ENCODE data around the gene SLC39A1.
"Not testable (repeated sequence)": the region's sequence is repeated elsewhere in the genome, so short reads cannot be mapped to it uniquely, and the experiment has no call there.

Gene SLC39A1

DNA sequence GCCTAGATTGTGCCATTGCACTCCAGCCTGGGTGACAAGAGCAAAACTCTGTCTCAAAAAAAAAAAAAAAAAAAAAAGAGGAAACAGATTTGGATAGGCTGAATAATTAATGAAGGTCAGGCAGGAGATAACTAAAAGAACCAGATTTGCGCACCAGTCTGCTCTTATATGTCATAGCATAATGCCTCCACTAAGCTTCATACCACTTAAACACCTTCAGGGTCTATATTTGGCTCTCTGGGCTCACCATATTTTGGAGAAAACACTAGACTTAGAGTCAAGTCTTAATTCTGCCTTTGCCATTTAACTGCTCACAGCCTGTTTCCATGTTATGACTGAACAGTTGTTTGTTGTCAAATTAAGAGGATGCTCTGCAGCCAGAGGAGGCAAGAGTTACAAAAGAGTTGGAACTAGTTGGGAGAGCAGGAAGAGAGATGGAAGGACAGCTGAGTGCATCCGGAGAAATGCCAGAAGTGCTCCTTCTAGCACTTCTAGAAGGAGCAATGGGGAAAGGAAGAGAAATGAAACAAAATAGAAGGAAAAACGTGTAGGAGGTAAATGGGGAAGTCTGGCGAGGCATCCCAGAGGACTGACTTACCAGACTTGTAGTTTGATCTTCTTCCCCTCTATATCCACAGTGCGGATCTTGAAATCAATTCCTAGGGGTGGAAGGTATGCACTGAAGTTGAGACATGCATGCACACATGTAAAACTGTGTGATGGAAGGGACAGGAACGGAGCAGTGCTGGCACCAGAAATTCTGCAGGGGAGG is 21.0 kb upstream of the SLC39A1 start:
- Mint-ChIP-seq H3K9me3 (ENCODE audit: low read depth) (no peaks in the 10 kb centered on the region), H3K36me3 (no peaks in the 10 kb centered on the region), H3K27me3 (no peaks in the 10 kb centered on the region), H3K27ac (peak overlapping the region; percentile 58), H3K4me1 (ENCODE audit: low read depth) (peaks cover 30% of the 10 kb centered on the region), H3K4me3 (peak overlapping the region; percentile 8)

DNA sequence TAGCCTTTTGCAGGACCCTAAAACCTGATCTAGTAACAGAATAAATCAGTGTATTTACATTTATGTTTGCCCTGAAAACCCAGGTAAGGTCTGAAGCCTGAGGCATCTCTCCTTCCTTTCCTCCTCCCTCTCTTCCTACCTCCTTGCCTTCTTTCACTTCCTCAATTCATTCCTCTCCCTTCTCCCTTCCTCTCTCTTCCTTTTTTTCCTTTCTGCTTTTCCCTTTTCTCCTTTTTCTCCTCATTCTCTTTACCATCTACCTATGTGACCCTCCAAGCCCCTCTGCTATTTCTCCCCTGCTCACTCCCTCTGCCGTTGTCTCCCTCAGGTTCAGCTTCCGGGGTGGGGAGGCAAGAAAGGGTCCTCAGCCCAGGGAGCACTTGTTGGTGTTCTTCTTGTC is 18.4 kb upstream of the SLC39A1 start:
- H3K27me3 Mint-ChIP-seq; H3K4me3 Mint-ChIP-seq; H3K36me3 Mint-ChIP-seq; H3K27ac Mint-ChIP-seq; H3K9me3 Mint-ChIP-seq (ENCODE audit: low read depth): not testable (repeated sequence)
- H3K4me1 Mint-ChIP-seq (ENCODE audit: low read depth), result peaks cover 39% of the 10 kb centered on the region

DNA sequence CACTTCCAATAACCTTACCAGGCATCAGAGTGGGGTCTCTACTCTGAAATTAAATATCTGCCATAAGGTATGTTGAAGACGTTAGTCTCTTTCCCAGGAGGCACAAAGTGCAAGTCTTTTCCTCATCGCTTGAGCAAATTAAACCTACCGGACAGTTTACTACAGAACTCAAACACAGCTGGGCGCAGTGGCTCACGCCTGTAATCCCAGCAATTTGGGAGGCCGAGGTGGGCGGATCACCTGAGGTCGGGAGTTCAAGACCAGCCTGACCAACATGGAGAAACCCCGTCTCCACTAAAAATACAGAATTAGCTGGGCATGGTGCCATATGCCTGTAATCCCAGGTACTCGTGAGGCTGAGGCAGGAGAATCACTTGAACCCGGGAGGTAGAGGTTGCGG is 15.8 kb upstream of the SLC39A1 start:
- Mint-ChIP-seq H3K4me3 (peak overlapping the region; percentile 97), H3K27ac (peak overlapping the region; percentile 96), H3K4me1 (ENCODE audit: low read depth) (peaks cover 33% of the 10 kb centered on the region)
- not testable (repeated sequence) for H3K9me3 Mint-ChIP-seq (ENCODE audit: low read depth); H3K36me3 Mint-ChIP-seq; H3K27me3 Mint-ChIP-seq

DNA sequence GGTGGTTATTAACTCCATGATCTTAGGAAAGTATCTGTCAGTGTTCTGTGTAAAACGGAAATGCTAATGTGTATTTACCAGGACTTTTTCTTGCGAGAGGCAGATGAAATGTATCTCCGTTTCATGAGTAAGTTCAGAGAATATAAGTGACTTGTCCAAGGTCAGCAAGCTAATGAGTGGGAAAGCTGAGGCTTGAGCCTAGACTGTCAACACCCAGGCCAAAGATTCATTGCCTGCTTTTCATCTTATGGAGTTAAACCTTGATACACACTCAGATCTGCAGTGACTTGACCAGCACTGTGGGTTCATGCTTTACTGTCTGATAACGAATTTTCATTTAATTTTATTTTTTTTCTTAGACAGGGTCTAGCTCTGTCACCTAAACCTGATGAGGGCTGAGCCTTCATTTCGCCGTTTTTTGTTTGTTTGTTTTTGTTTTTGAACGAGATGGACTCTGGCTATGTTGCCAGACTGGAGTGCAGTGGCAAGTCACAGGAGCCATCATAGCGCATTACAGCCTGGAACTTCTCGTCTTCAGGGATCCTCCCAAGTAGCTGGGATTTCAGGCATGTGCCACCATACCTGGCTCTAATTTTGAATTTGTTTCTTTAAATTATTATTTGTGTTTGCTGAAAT is 15.1 kb upstream of the SLC39A1 start:
- H3K4me3 Mint-ChIP-seq, result peak overlapping the region; percentile 97
- peaks cover 34% of the 10 kb centered on the region for H3K4me1 Mint-ChIP-seq (ENCODE audit: low read depth)
- H3K36me3 Mint-ChIP-seq, result peaks cover 5% of the 10 kb centered on the region
- peak overlapping the region; percentile 96 for H3K27ac Mint-ChIP-seq
- H3K9me3 Mint-ChIP-seq (ENCODE audit: low read depth), result no peaks in the 10 kb centered on the region
- H3K27me3 Mint-ChIP-seq, result no peaks in the 10 kb centered on the region

DNA sequence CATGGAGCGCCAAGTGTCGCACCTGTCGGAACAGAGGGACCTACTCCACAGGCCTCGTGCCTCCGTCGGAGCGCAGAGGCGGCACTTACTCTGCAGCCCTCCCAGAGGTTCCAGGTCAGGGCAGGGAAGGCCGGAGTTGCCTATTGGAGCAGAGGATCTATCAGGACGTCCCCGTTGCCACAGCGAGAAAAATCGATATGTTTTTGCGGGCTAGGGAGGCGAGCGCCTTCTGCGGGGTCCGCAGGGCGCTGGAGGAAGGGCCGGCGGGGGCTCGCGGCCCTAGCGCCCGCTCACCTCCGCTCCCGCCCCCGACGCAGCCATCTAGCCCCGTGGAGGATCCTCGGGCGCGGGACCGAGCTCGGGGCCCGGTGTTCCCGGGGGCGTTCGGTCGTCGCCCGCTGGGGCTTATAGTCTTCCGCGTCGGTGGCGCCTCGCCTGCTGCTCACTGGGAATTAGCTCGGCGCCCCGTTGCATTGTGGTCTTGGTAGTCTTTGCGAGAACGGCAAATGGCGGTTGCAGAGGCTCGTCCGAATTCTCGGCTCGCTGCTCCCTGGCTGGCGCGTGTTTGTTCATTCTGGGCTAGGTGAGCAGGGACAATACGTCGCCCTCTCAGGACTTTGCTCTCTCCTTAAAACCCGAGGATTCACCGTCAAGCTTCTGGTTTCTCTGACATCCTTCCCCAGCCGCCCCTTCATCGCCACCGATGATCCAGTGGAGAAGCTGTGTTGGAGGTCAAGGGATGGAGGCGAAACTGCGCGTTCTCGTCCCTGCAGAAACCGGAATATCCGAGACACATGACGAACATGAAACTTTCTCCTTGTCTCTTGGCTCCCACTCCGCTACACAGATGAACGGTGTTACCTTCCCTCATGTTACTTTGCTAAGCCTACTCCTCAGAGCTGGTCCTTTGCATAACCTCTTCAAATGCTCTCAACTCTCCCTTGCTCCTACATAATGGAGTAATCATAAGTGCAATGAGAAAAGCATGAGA is 14.2 kb upstream of the SLC39A1 start, which contains the start of gene JTB:
Gene JTB (minus strand): TSS at position 425 of the 991 bp plus-strand sequence. CDS start 422 bp downstream, at position 3.
- Mint-ChIP-seq H3K4me1 (ENCODE audit: low read depth) (peaks cover 38% of the 10 kb centered on the region), H3K27ac (peak within 1 kb of the TSS; percentile 98), H3K27me3 (no peaks in the 10 kb centered on the region), H3K9me3 (ENCODE audit: low read depth) (no peaks in the 10 kb centered on the region), H3K4me3 (peak within 1 kb of the TSS; percentile 97), H3K36me3 (peaks cover 5% of the 10 kb centered on the region)

DNA sequence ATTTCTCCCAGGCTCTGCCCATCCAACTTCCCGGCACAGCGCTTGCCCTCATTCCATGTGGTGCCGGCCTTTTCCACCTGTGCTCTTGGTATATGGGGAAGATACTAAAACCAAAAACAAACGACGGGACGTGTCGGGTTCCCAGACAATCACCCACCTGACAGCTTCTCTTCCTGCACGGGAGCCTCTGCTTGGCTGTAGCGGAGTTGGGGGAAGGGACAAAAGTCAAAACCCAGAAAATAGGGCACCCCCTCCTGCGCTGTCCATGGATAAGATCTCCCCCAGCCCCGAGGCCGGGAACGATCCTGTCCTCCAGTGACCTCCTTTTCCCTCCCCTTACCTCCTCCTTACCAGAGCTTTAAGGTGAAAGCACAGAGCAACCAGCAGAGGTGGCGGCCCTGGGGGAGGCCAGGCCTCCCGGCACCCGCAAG is 13.5 kb upstream of the SLC39A1 start:
- Mint-ChIP-seq H3K4me1 (ENCODE audit: low read depth) (peaks cover 44% of the 10 kb centered on the region), H3K4me3 (peak overlapping the region; percentile 97), H3K27ac (peak overlapping the region; percentile 98), H3K27me3 (no peaks in the 10 kb centered on the region), H3K9me3 (ENCODE audit: low read depth) (no peaks in the 10 kb centered on the region), H3K36me3 (peaks cover 5% of the 10 kb centered on the region)

DNA sequence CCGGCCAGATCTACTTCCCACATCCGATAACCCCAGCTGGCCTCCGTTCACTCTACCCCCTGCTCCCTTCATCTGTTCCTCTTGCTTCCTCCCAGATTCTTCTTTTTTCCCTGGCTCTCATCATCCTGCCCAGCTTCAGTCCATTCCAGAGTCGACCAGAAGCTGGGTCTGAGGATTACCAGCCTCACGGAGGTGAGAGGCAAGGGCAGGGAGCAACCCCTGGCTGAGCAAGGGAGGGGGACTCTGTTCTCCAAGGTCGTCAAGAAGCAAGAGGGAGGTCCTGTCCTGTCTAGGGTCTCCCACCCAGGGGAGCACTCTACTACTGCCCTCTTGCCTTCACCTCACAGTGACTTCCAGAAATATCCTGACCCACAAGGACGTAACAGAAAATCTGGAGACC is 10.2 kb upstream of the SLC39A1 start:
- Mint-ChIP-seq H3K9me3 (ENCODE audit: low read depth) (no peaks in the 10 kb centered on the region), H3K27ac (peak overlapping the region; percentile 71), H3K27me3 (no peaks in the 10 kb centered on the region), H3K4me1 (ENCODE audit: low read depth) (peaks cover 44% of the 10 kb centered on the region), H3K36me3 (peaks cover 5% of the 10 kb centered on the region), H3K4me3 (no peak overlapping the region)

DNA sequence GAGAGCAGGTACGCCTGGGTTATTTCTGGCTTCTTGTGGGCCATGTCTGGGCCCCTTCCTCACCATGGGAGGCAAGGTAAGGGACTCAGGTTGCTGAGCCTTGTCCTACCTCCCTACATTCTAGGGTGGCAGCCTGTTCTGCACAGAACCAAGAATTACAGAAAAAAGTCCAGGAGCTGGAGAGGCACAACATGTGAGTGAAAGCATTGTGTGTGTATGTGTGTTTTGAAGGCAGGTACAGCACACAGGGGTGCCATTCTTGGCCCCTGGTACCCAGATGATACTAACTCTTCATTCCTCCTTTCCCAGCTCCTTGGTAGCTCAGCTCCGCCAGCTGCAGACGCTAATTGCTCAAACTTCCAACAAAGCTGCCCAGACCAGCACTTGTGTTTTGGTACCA is 9.7 kb upstream of the SLC39A1 start:
- Mint-ChIP-seq H3K27ac (peak overlapping the region; percentile 58), H3K27me3 (no peaks in the 10 kb centered on the region), H3K36me3 (peaks cover 5% of the 10 kb centered on the region), H3K9me3 (ENCODE audit: low read depth) (no peaks in the 10 kb centered on the region), H3K4me1 (ENCODE audit: low read depth) (peaks cover 39% of the 10 kb centered on the region), H3K4me3 (no peak overlapping the region)

DNA sequence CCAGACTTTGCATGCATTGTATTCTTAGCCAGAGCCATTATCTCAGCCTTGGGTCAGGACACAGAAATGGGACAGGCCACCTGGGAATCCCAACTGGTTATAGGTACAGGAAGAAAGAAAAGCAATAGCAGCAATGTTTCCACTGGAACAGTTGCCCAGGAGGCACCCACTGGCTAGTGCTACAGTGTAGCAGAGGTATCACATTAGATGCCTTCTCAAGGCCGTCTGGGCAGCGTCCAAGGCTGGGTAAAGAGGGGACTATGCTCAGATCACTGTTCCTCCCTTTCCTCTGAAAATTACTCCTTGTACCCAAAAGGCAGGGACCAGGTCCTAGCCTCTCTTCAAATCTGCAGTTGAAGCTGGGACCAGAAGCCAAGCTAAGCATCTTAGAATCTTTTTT is 7.0 kb upstream of the SLC39A1 start:
- H3K36me3 Mint-ChIP-seq, result no peaks in the 10 kb centered on the region
- H3K4me3 Mint-ChIP-seq, result no peak overlapping the region
- peaks cover 47% of the 10 kb centered on the region for H3K4me1 Mint-ChIP-seq (ENCODE audit: low read depth)
- no peaks in the 10 kb centered on the region for H3K9me3 Mint-ChIP-seq (ENCODE audit: low read depth)
- no peaks in the 10 kb centered on the region for H3K27me3 Mint-ChIP-seq
- no peak overlapping the region for H3K27ac Mint-ChIP-seq

DNA sequence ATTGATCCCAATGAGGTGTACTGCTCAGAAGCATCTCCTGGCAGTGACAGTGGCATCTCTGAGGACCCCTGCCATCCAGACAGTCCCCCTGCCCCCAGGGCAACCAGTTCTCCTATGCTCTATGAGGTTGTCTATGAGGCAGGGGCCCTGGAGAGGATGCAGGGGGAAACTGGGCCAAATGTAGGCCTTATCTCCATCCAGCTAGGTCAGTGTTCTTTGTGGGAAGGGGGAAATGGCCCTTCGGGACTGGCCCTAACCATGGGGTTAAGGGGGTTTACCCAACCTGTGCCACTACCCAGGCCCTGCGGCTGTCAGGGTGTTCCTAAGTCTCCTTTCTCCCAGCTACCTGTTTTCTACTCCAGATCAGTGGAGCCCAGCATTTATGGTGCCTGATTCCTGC is 5.6 kb upstream of the SLC39A1 start:
- H3K27ac Mint-ChIP-seq, result peak overlapping the region; percentile 68
- H3K4me3 Mint-ChIP-seq, result peak overlapping the region; percentile 10
- no peaks in the 10 kb centered on the region for H3K27me3 Mint-ChIP-seq
- H3K36me3 Mint-ChIP-seq, result no peaks in the 10 kb centered on the region
- no peaks in the 10 kb centered on the region for H3K9me3 Mint-ChIP-seq (ENCODE audit: low read depth)
- peaks cover 44% of the 10 kb centered on the region for H3K4me1 Mint-ChIP-seq (ENCODE audit: low read depth)

DNA sequence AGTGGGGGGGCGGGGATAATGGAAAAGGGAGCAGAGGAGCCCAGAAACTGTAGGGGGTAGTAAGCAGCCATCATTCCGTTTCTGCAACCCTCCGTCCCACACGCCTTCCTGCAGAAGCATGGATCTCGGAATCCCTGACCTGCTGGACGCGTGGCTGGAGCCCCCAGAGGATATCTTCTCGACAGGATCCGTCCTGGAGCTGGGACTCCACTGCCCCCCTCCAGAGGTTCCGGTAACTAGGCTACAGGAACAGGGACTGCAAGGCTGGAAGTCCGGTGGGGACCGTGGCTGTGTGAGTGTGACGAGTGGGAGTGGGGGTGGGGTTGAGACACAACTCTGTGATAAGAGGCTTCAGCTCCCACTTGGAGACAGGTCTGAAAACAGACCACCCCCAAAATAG is 5.1 kb upstream of the SLC39A1 start:
- no peaks in the 10 kb centered on the region for H3K9me3 Mint-ChIP-seq (ENCODE audit: low read depth)
- peak overlapping the region; percentile 91 for H3K27ac Mint-ChIP-seq
- H3K27me3 Mint-ChIP-seq, result no peaks in the 10 kb centered on the region
- H3K4me3 Mint-ChIP-seq, result no peak overlapping the region
- no peaks in the 10 kb centered on the region for H3K36me3 Mint-ChIP-seq
- H3K4me1 Mint-ChIP-seq (ENCODE audit: low read depth), result peaks cover 48% of the 10 kb centered on the region

DNA sequence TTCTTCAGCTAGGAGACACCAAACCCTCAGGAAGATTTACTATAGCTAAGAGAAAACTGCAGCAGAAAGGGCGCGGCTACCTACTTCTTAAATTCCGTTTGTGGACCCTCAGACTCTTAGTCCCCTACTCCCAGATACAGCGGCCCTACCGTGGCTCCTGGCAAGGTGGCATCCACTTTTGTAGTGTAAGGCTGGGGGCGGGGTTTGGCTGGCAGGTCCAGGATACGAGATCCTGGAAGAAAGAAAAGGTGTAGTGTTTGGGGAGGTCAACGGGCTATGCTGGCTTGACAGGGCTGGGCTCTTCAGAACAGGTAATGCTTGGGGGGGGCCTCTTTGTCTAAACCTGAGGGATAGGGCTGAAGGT is 4.6 kb upstream of the SLC39A1 start:
- no peaks in the 10 kb centered on the region for H3K27me3 Mint-ChIP-seq
- H3K9me3 Mint-ChIP-seq (ENCODE audit: low read depth), result no peaks in the 10 kb centered on the region
- peak overlapping the region; percentile 91 for H3K27ac Mint-ChIP-seq
- peaks cover 45% of the 10 kb centered on the region for H3K4me1 Mint-ChIP-seq (ENCODE audit: low read depth)
- H3K36me3 Mint-ChIP-seq, result no peaks in the 10 kb centered on the region
- H3K4me3 Mint-ChIP-seq, result peak overlapping the region; percentile 90

DNA sequence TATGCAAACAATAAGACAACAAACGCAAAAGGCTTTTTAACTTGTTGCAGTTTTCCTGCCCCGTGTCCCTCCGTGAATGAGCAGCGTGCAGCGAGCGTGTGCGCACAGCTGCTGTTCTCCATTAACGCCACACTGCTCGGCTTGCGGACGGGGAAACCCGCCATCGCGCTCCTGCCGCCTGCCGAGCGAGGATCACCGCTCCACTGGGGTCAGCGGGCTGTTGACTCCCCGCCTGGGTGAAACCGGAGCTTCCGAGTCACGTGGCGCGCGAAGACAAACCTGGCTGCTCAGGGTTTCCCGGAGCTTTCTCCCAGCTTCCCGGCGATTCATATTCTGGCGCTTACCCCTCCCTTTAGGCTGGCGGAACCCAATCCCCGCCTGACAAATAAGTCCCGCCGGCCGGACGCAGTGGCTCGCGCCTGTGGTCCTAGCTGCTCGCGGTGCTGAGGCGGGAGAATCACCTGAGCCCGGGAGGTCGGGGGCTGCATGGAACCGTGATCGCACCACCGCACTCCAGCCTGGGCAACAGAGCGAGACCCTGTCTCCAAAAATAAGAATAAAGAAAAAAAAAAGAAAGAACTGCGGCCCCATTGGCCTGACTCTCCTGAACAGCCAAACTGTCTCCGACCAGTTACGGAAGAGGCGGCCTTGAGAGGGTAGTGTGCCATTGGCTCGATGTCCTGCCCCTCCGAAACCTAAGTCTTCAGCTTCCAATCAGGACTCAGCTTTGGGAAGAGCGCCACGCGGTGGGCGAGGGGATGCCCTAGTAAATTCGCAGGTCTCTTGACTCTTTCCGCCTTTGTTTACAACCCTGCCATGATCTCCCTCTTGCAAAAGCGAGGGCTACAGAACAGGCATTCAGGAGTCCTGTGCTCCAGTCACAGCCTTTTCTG is 4.0 kb upstream of the SLC39A1 start, which contains the start of gene CREB3L4:
Gene CREB3L4 (plus strand): TSS at position 796 of the 893 bp plus-strand sequence. CDS start 624 bp downstream, outside the sequence.
- no peaks in the 10 kb centered on the region for H3K36me3 Mint-ChIP-seq
- peak within 1 kb of the TSS; percentile 90 for H3K4me3 Mint-ChIP-seq
- H3K27ac Mint-ChIP-seq, result peak within 1 kb of the TSS; percentile 91
- no peaks in the 10 kb centered on the region for H3K9me3 Mint-ChIP-seq (ENCODE audit: low read depth)
- H3K4me1 Mint-ChIP-seq (ENCODE audit: low read depth), result peaks cover 49% of the 10 kb centered on the region
- no peaks in the 10 kb centered on the region for H3K27me3 Mint-ChIP-seq

DNA sequence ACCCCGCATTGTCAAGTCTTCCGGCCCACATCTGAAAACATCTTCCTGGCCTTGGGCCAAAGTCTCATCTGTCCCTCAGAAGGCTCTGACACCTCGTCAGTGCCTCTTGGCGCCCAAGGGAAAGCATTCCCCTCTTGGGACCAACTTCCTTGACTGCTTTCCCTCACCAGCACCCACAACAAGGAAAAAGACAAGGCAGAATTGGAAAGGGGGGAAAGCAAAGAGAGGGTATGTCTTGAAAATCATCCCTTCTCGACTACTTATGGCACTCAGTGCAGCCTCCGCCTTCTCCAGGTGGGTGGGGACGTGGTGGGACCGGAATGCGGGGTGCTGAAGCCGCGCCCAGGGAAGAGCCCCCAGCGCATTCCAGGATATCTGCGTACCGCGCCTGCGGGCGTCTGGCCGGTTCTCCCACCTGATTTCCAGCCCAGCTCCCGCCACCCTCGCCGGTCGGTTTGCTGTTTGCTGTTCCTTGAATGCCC is 554 bp upstream of the SLC39A1 start:
- no peaks in the 10 kb centered on the region for H3K27me3 Mint-ChIP-seq
- H3K4me1 Mint-ChIP-seq (ENCODE audit: low read depth), result peaks cover 53% of the 10 kb centered on the region
- H3K36me3 Mint-ChIP-seq, result no peaks in the 10 kb centered on the region
- H3K4me3 Mint-ChIP-seq, result peak overlapping the region; percentile 98
- H3K27ac Mint-ChIP-seq, result peak overlapping the region; percentile 99
- H3K9me3 Mint-ChIP-seq (ENCODE audit: low read depth), result no peaks in the 10 kb centered on the region

Measured in activated naive CD8-positive, alpha-beta T cell (primary cell).